GM12878 (cell line): ENCODE data around the gene RYR2. TPM values are rescaled to one million over a fixed set of nuclear protein-coding genes. Genes with fewer than 3 reads are reported as not detected.
"Not testable (repeated sequence)": the region's sequence is repeated elsewhere in the genome, so short reads cannot be mapped to it uniquely, and the experiment has no call there.

Experiments
- ATAC-seq: fragments of 200-7000 bp; cut with Tn5 transposase; 3 replicates; pipeline ENCODE4 v1.9.1; 2020; ENCODE audit warnings: mild to moderate bottlenecking, moderate library complexity
- BruUV-seq: library from RNA; stranded (reverse); fragments of 400-500 nt; replicated peaks from 2 replicates; lab custom pipeline; 2021; lab: Mats Ljungman, UMichigan
- CTCF ChIA-PET: fragments of 300-600 bp; sonication (Branson Sonifier 250); formaldehyde crosslinking; extraction: SDS; loops from one replicate; lab custom pipeline; 2021; ENCODE audit warnings: inconsistent platforms; lab: Yijun Ruan, JAX
- POLR2A ChIA-PET: fragments of 350-600 bp; formaldehyde crosslinking; extraction: SDS; loops from one replicate; lab custom pipeline; 2021; ENCODE audit warnings: inconsistent platforms; lab: Charles Lee
- RAD21 ChIA-PET: fragments of 300-600 bp; sonication (Branson Sonifier 250); formaldehyde crosslinking; loops from one replicate; lab custom pipeline; 2023; ENCODE audit warnings: antibody characterized with exemption; ENCODE audit not compliant: unreplicated experiment; lab: Charles Lee
- SMC1A ChIA-PET: fragments of 300-600 bp; sonication (Branson Sonifier 250); formaldehyde crosslinking; loops from one replicate; lab custom pipeline; 2023; ENCODE audit not compliant: unreplicated experiment, uncharacterized antibody; lab: Charles Lee
- DNase-seq: peaks from one replicate; pipeline ENCODE4 v3.0.0-alpha.2; 2011; ENCODE audit warnings: low read depth, low spot score
- FAIRE-seq: peaks from 3 replicates; lab custom pipeline; 2011; peaks lifted over from hg19 to GRCh38; lab: Jason Lieb, UNC
- H2AFZ ChIP-seq: 2 replicates; pipeline ENCODE4 v1.6.0; 2011; ENCODE audit warnings: low read depth, low read length, control low read depth; ENCODE audit not compliant: control insufficient read depth
- H3K27ac ChIP-seq: 2 replicates; pipeline ENCODE4 v1.5.1; 2011; ENCODE audit warnings: control low read depth; ENCODE audit not compliant: control insufficient read depth, insufficient read depth
- H3K27me3 ChIP-seq, 2 experiments: replicated peaks in 1 of 2; 2 replicates each; pipeline versions ENCODE4 v1.6.0 to v1.6.1; 2011; ENCODE audit warnings: low read length in 1 of 2; ENCODE audit not compliant: control insufficient read depth in 2 of 2, insufficient read depth in 2 of 2
- H3K36me3 ChIP-seq, 2 experiments: 2 replicates each; pipeline ENCODE4 v1.5.1; 2011; ENCODE audit warnings: low read length in 1 of 2; ENCODE audit not compliant: control insufficient read depth in 2 of 2, insufficient read depth in 2 of 2
- H3K4me1 ChIP-seq: 2 replicates; pipeline ENCODE4 v1.6.1; 2011; ENCODE audit warnings: mild to moderate bottlenecking, low read length, moderate library complexity, mixed read lengths; ENCODE audit not compliant: control insufficient read depth, insufficient read depth
- H3K4me2 ChIP-seq: 2 replicates; pipeline ENCODE4 v1.6.0; 2011; ENCODE audit warnings: control low read depth; ENCODE audit not compliant: control insufficient read depth, insufficient read depth
- H3K4me3 ChIP-seq: fragments of 200-600 bp; sonication (generic); 2 replicates; pipeline ENCODE4 v1.5.1; 2016
- H3K79me2 ChIP-seq: 2 replicates; pipeline ENCODE4 v1.6.0; 2011; ENCODE audit warnings: low read length; ENCODE audit not compliant: control insufficient read depth, insufficient read depth
- H3K9ac ChIP-seq: 2 replicates; pipeline ENCODE4 v1.8.0; 2011; ENCODE audit warnings: low read length, control low read depth, mixed read lengths; ENCODE audit not compliant: control insufficient read depth, insufficient read depth
- H3K9me3 ChIP-seq: replicated peaks from 3 replicates; pipeline ENCODE4 v1.5.1; 2011; ENCODE audit warnings: mild to moderate bottlenecking, low read length; ENCODE audit not compliant: control insufficient read depth, insufficient read depth
- H4K20me1 ChIP-seq: 2 replicates; pipeline ENCODE4 v1.6.0; 2011; ENCODE audit not compliant: control insufficient read depth, insufficient read depth
- BCLAF1 ChIP-seq: fragments of 450-650 bp; IDR thresholded peaks from 2 replicates; pipeline ENCODE4 v1.6.1; 2017; ENCODE audit warnings: antibody characterized with exemption, mild to moderate bottlenecking, moderate library complexity
- NBN ChIP-seq: fragments of 450-650 bp; IDR thresholded peaks from 2 replicates; pipeline ENCODE4 v1.6.1; 2016
- PAX8 ChIP-seq: fragments of 450-650 bp; IDR thresholded peaks from 2 replicates; pipeline ENCODE4 v1.6.1; 2017; ENCODE audit warnings: mild to moderate bottlenecking, moderate library complexity
- SIX5 ChIP-seq: IDR thresholded peaks from 2 replicates; pipeline ENCODE4 v1.6.1; 2011; ENCODE audit warnings: mild to moderate bottlenecking, low read depth, low read length, moderate library complexity; ENCODE audit not compliant: severe bottlenecking
- SRF ChIP-seq, 2 experiments: IDR thresholded peaks; 2 replicates each; pipeline ENCODE4 v1.6.1; 2011; ENCODE audit warnings: low read depth in 2 of 2, low read length in 2 of 2, mild to moderate bottlenecking in 1 of 2, moderate library complexity in 1 of 2
- SUZ12 ChIP-seq: fragments of 200-600 bp; sonication (generic); IDR thresholded peaks from one replicate; pipeline ENCODE4 v1.6.1; 2018; ENCODE audit warnings: antibody characterized with exemption, mild to moderate bottlenecking; ENCODE audit not compliant: unreplicated experiment
- ZBTB33 ChIP-seq: fragments of 450-650 bp; IDR thresholded peaks from 2 replicates; pipeline ENCODE4 v1.6.1; 2017; ENCODE audit warnings: mild to moderate bottlenecking
- ZBTB4 ChIP-seq: fragments of 450-650 bp; formaldehyde crosslinking; IDR thresholded peaks from 2 replicates; pipeline ENCODE4 v1.4.0; 2022; ENCODE audit warnings: mild to moderate bottlenecking, moderate library complexity
- ZSCAN29 ChIP-seq: fragments of 450-650 bp; IDR thresholded peaks from 2 replicates; pipeline ENCODE4 v1.6.1; 2017; ENCODE audit warnings: mild to moderate bottlenecking, moderate library complexity
- WGBS: methylation state at CpG from one replicate; pipeline ENCODE4 v1.1.6; 2016; ENCODE audit warnings: low lambda C conversion rate; ENCODE audit not compliant: insufficient replicate concordance, insufficient coverage; ENCODE audit errors: missing lambda C conversion rate; 5-methylcytosine and 5-hydroxymethylcytosine counted together
- in situ Hi-C: fragments of 300-500 bp; cut with MboI; formaldehyde crosslinking; loops from 9 replicates; pipeline ENCODE4 v1.14.3; 2018; ENCODE audit warnings: mixed read lengths
- intact Hi-C: fragments of 100-400 bp; cut with micrococcal nuclease; formaldehyde crosslinking; loops from one replicate; pipeline ENCODE4 v1.14.2; 2022; ENCODE audit not compliant: unreplicated experiment
- polyA plus RNA-seq, 11 experiments: library from polyadenylated mRNA; depleted of rRNA in 4 of 11; unstranded in 6 of 11; stranded (reverse) in 5 of 11; fragments of >200 nt; fragmentation: Nextera tagmentation in 4 of 11; fragmentation: Illumina TruSeq in 1 of 11; extraction: Ambion mirVana in 4 of 11; extraction: Trizol in 1 of 11; gene quantifications; 1 replicate in 1 of 11; 2 replicates in 10 of 11; pipeline versions ENCODE4 v1.2.1 to v1.2.3, GENCODE V29; 2011 to 2016; ENCODE audit warnings: inconsistent platforms in 2 of 11, missing spikeins in 2 of 11, low read depth in 1 of 11
- total RNA-seq, 4 experiments: library from RNA; depleted of rRNA in 3 of 4; stranded (reverse); fragments of >200 nt in 3 of 4; fragmentation: Illumina TruSeq in 1 of 4; extraction: Trizol in 1 of 4; gene quantifications; 2 replicates each; pipeline versions ENCODE4 v1.2.1 to v1.2.3, GENCODE V29; 2013 to 2021
- TF ChIP-seq, protein P1 (sequence below): fragments of 450-650 bp; IDR thresholded peaks from 2 replicates; pipeline ENCODE4 v1.6.1; 2016; ENCODE audit warnings: mild to moderate bottlenecking

RYR2 gene
- total and polyA plus RNA-seq, 10 of the 15 experiments (the other 5 are each of a cell fraction or from before 2014, with no cell fraction given), result 0.01 to 0.04 TPM; not detected in 8

DNA sequence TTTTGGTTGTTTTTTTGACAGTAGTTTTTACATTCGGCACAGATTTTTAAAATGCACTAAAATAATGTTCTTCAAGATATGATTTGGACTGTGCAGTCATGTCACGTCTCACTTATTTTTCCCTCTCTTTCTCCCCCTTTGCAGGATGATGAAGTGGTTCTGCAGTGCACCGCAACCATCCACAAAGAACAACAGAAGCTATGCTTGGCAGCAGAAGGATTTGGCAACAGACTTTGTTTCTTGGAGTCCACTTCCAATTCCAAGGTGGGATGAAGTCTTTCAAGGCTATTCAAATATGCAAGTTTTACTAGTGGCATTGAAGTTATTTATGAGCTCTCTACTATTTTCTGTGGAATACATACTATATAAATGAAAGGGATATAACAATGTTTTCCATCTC lies 228.4 kb downstream of the RYR2 start (continued):
- TF ChIP-seq BCLAF1, result no peak
- no peak for TF ChIP-seq SUZ12
- no peak for TF ChIP-seq ZSCAN29
- no peak for TF ChIP-seq ZBTB33
- TF ChIP-seq PAX8, result no peak
- no peak for TF ChIP-seq ZBTB4
- TF ChIP-seq, protein P1, sequence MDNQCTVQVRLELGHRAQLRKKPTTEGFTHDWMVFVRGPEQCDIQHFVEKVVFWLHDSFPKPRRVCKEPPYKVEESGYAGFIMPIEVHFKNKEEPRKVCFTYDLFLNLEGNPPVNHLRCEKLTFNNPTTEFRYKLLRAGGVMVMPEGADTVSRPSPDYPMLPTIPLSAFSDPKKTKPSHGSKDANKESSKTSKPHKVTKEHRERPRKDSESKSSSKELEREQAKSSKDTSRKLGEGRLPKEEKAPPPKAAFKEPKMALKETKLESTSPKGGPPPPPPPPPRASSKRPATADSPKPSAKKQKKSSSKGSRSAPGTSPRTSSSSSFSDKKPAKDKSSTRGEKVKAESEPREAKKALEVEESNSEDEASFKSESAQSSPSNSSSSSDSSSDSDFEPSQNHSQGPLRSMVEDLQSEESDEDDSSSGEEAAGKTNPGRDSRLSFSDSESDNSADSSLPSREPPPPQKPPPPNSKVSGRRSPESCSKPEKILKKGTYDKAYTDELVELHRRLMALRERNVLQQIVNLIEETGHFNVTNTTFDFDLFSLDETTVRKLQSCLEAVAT, result no peak
- no peak for TF ChIP-seq SIX5
- TF ChIP-seq NBN, result no peak
- TF ChIP-seq SRF (IDR thresholded peaks at IDR 0.05; ENCODE audit: low read depth in 2 of 2, low read length in 2 of 2), result no peak
- TF ChIP-seq, all 136 proteins: peak for 0

DNA sequence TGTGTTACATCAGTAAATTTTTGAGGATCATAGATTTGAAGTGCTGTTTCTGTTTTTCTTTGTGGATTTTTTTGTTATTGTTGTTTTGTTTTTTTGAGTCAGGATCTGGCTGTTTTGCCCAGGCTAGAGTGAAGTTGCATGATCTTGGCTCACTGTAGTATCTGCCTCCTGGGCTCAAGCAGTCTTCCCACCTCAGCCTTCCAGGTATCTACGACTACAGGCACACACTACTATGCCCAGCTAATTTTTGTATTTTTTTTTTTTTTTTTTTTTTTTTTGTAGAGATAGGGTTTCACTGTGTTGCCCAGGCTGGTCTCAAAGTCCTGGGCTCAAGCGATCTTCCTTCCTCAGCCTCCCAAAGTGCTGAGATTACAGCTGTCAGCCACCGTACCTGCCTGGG lies 236.0 kb downstream of the RYR2 start:
- RAD21 ChIA-PET, ATAC-seq, SMC1A ChIA-PET, H2AFZ ChIP-seq, H3K4me2 ChIP-seq, H3K4me3 ChIP-seq, DNase-seq, H3K4me1 ChIP-seq, H3K27ac ChIP-seq, CTCF ChIA-PET, intact Hi-C loops, H3K27me3 ChIP-seq, H3K9ac ChIP-seq, H3K36me3 ChIP-seq, FAIRE-seq, POLR2A ChIA-PET, in situ Hi-C loops, H3K79me2 ChIP-seq, H3K9me3 ChIP-seq, BruUV-seq, H4K20me1 ChIP-seq: not testable (repeated sequence)
- 34% methylated on average over 3 of the region's 3 CpGs for WGBS
